K562 (cell line): ENCODE data around the gene RHOC. TPM values are rescaled to one million over a fixed set of nuclear protein-coding genes. Genes with fewer than 3 reads are reported as not detected.
A peak's percentile ranks its signal among the peaks of the same experiment; 100 is the strongest.

Experiments used
- MED1 ChIP-seq: sonication (generic); formaldehyde crosslinking; IDR thresholded peaks from 2 replicates; pipeline ENCODE4 v1.8.1; 2023; ENCODE audit warnings: missing genetic modification reagents, borderline replicate concordance
- NR2C2 ChIP-seq, 2 experiments: fragments of 200-800 bp in 1 of 2; sonication (Bioruptor generic) in 1 of 2; sonication (generic) in 1 of 2; formaldehyde crosslinking in 1 of 2; IDR thresholded peaks; 2 replicates each; pipeline versions ENCODE4 v1.6.1 to v1.8.0; 2016 to 2022; ENCODE audit warnings: mild to moderate bottlenecking in 1 of 2, missing compliant biosample characterization in 1 of 2, missing genetic modification characterization in 1 of 2, missing genetic modification reagents in 1 of 2
- NR3C1 ChIP-seq: sonication (generic); formaldehyde crosslinking; IDR thresholded peaks from 2 replicates; pipeline ENCODE4 v1.8.1; 2022; ENCODE audit warnings: missing genetic modification reagents
- ZFPM2 ChIP-seq: fragments of 250-450 bp; sonication (Bioruptor Pico); IDR thresholded peaks from 2 replicates; pipeline ENCODE4 v1.5.1; 2022; ENCODE audit warnings: mild to moderate bottlenecking
- polyA plus RNA-seq, 8 experiments: library from polyadenylated mRNA; depleted of rRNA in 4 of 8; stranded (reverse) in 5 of 8; unstranded in 3 of 8; fragments of >200 nt; fragmentation: Nextera tagmentation in 2 of 8; fragmentation: Illumina TruSeq in 1 of 8; extraction: Ambion mirVana in 2 of 8; extraction: Trizol in 1 of 8; gene quantifications; 2 replicates each; pipeline versions ENCODE4 v1.2.1 to v1.2.3, GENCODE V29; 2011 to 2014; ENCODE audit warnings: inconsistent platforms in 1 of 8, missing spikeins in 1 of 8
- total RNA-seq, 7 experiments: library from RNA; depleted of rRNA in 6 of 7; stranded (reverse); fragments of >200 nt in 6 of 7; fragmentation: Illumina TruSeq in 2 of 7; extraction: Trizol in 2 of 7; gene quantifications; 2 replicates each; pipeline versions ENCODE4 v1.2.1 to v1.2.3, GENCODE V29; 2011 to 2021; ENCODE audit warnings: low replicate concordance in 1 of 7
- TF ChIP-seq, protein P1 (sequence below): fragments of 450-650 bp; IDR thresholded peaks from 2 replicates; pipeline ENCODE4 v1.6.1; 2016; ENCODE audit warnings: mild to moderate bottlenecking, moderate library complexity
- TF ChIP-seq, protein P2 (sequence below): fragments of 450-650 bp; IDR thresholded peaks from 2 replicates; pipeline ENCODE4 v1.6.1; 2016; ENCODE audit warnings: low read depth

RHOC gene
- total and polyA plus RNA-seq, 9 of the 15 experiments (the other 6 are each of a cell fraction or from before 2014, with no cell fraction given) = 35.2 to 364 (median 204) TPM

DNA sequence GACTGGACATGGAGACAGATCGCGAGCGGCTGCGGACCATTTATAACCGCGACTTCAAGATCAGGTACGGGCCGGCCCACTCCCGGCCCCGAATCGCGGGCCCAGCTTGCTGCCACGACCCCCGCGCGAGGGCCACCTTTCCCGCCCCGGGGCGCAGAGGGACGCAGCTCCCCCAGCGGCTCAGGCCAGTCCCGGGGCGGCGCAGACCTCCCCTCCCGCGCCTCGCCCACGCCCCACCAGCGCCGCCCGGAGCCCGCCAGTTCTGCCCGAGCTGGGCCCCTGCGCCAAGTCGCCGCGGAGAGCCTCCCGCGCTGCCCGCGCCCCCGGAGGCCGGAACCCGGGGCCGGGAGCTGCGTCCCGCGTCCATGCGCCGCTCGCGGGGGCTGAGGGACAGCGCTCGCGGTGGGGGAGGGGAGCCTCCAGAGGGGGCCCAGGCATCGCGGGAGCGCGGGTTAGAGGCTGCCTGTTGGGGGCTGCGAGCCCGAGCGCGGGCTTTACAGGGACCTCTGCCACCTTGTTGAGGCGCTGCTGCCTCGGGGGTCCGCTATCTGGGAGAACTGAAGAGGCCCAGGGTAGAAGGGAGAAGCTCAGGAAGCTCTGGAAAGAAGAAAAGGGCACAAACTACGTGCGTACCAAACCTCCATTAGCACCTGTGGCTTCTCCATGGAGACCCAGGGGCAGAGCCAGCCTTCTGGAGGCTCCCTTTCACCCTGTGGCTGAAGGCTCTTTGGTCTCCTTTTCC lies 31.8 kb downstream of the RHOC start (continued):
- TF ChIP-seq, protein P1, sequence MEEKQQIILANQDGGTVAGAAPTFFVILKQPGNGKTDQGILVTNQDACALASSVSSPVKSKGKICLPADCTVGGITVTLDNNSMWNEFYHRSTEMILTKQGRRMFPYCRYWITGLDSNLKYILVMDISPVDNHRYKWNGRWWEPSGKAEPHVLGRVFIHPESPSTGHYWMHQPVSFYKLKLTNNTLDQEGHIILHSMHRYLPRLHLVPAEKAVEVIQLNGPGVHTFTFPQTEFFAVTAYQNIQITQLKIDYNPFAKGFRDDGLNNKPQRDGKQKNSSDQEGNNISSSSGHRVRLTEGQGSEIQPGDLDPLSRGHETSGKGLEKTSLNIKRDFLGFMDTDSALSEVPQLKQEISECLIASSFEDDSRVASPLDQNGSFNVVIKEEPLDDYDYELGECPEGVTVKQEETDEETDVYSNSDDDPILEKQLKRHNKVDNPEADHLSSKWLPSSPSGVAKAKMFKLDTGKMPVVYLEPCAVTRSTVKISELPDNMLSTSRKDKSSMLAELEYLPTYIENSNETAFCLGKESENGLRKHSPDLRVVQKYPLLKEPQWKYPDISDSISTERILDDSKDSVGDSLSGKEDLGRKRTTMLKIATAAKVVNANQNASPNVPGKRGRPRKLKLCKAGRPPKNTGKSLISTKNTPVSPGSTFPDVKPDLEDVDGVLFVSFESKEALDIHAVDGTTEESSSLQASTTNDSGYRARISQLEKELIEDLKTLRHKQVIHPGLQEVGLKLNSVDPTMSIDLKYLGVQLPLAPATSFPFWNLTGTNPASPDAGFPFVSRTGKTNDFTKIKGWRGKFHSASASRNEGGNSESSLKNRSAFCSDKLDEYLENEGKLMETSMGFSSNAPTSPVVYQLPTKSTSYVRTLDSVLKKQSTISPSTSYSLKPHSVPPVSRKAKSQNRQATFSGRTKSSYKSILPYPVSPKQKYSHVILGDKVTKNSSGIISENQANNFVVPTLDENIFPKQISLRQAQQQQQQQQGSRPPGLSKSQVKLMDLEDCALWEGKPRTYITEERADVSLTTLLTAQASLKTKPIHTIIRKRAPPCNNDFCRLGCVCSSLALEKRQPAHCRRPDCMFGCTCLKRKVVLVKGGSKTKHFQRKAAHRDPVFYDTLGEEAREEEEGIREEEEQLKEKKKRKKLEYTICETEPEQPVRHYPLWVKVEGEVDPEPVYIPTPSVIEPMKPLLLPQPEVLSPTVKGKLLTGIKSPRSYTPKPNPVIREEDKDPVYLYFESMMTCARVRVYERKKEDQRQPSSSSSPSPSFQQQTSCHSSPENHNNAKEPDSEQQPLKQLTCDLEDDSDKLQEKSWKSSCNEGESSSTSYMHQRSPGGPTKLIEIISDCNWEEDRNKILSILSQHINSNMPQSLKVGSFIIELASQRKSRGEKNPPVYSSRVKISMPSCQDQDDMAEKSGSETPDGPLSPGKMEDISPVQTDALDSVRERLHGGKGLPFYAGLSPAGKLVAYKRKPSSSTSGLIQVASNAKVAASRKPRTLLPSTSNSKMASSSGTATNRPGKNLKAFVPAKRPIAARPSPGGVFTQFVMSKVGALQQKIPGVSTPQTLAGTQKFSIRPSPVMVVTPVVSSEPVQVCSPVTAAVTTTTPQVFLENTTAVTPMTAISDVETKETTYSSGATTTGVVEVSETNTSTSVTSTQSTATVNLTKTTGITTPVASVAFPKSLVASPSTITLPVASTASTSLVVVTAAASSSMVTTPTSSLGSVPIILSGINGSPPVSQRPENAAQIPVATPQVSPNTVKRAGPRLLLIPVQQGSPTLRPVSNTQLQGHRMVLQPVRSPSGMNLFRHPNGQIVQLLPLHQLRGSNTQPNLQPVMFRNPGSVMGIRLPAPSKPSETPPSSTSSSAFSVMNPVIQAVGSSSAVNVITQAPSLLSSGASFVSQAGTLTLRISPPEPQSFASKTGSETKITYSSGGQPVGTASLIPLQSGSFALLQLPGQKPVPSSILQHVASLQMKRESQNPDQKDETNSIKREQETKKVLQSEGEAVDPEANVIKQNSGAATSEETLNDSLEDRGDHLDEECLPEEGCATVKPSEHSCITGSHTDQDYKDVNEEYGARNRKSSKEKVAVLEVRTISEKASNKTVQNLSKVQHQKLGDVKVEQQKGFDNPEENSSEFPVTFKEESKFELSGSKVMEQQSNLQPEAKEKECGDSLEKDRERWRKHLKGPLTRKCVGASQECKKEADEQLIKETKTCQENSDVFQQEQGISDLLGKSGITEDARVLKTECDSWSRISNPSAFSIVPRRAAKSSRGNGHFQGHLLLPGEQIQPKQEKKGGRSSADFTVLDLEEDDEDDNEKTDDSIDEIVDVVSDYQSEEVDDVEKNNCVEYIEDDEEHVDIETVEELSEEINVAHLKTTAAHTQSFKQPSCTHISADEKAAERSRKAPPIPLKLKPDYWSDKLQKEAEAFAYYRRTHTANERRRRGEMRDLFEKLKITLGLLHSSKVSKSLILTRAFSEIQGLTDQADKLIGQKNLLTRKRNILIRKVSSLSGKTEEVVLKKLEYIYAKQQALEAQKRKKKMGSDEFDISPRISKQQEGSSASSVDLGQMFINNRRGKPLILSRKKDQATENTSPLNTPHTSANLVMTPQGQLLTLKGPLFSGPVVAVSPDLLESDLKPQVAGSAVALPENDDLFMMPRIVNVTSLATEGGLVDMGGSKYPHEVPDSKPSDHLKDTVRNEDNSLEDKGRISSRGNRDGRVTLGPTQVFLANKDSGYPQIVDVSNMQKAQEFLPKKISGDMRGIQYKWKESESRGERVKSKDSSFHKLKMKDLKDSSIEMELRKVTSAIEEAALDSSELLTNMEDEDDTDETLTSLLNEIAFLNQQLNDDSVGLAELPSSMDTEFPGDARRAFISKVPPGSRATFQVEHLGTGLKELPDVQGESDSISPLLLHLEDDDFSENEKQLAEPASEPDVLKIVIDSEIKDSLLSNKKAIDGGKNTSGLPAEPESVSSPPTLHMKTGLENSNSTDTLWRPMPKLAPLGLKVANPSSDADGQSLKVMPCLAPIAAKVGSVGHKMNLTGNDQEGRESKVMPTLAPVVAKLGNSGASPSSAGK = no peak; the same call in 1 of the 2 replicates
- no peak for TF ChIP-seq ZFPM2 (CRISPR knock-in tag)
- TF ChIP-seq NR3C1 (CRISPR knock-in tag) = no peak
- 0 out of 2 replicates have a peak, but pooled peaks have one; percentile 31 for TF ChIP-seq MED1 (CRISPR knock-in tag)
- TF ChIP-seq, protein P2, sequence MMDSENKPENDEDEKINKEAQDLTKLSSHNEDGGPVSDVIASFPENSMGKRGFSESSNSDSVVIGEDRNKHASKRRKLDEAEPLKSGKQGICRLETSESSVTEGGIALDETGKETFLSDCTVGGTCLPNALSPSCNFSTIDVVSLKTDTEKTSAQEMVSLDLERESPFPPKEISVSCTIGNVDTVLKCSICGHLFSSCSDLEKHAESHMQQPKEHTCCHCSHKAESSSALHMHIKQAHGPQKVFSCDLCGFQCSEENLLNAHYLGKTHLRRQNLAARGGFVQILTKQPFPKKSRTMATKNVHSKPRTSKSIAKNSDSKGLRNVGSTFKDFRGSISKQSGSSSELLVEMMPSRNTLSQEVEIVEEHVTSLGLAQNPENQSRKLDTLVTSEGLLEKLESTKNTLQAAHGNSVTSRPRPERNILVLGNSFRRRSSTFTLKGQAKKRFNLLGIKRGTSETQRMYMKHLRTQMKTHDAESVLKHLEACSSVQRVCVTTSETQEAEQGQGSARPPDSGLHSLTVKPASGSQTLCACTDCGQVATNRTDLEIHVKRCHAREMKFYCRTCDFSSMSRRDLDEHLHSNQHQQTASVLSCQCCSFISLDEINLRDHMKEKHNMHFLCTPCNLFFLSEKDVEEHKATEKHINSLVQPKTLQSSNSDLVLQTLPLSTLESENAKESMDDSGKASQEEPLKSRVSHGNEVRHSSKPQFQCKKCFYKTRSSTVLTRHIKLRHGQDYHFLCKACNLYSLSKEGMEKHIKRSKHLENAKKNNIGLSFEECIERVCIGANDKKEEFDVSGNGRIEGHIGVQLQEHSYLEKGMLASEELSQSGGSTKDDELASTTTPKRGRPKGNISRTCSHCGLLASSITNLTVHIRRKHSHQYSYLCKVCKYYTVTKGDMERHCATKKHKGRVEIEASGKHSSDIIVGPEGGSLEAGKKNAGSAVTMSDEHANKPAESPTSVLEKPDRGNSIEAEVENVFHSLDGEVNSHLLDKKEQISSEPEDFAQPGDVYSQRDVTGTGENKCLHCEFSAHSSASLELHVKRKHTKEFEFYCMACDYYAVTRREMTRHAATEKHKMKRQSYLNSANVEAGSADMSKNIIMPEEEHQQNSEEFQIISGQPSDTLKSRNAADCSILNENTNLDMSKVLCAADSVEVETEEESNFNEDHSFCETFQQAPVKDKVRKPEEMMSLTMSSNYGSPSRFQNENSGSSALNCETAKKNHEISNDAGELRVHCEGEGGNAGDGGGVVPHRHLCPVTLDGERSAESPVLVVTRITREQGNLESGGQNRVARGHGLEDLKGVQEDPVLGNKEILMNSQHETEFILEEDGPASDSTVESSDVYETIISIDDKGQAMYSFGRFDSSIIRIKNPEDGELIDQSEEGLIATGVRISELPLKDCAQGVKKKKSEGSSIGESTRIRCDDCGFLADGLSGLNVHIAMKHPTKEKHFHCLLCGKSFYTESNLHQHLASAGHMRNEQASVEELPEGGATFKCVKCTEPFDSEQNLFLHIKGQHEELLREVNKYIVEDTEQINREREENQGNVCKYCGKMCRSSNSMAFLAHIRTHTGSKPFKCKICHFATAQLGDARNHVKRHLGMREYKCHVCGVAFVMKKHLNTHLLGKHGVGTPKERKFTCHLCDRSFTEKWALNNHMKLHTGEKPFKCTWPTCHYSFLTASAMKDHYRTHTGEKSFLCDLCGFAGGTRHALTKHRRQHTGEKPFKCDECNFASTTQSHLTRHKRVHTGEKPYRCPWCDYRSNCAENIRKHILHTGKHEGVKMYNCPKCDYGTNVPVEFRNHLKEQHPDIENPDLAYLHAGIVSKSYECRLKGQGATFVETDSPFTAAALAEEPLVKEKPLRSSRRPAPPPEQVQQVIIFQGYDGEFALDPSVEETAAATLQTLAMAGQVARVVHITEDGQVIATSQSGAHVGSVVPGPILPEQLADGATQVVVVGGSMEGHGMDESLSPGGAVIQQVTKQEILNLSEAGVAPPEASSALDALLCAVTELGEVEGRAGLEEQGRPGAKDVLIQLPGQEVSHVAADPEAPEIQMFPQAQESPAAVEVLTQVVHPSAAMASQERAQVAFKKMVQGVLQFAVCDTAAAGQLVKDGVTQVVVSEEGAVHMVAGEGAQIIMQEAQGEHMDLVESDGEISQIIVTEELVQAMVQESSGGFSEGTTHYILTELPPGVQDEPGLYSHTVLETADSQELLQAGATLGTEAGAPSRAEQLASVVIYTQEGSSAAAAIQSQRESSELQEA = no peak
- no peak for TF ChIP-seq NR2C2 (CRISPR knock-in tag; IDR thresholded peaks at IDR 0.05)
- peak; percentile 66 for TF ChIP-seq NR2C2 (tag; IDR thresholded peaks at IDR 0.05)
